H1 (cell line): ENCODE results near the gene LRRC43. TPM values are rescaled to one million over a fixed set of nuclear protein-coding genes. Genes with fewer than 3 reads are reported as not detected.

Source experiments
- CTCF ChIA-PET: fragments of 300-600 bp; sonication (Branson Sonifier 250); formaldehyde crosslinking; loops from one replicate; lab custom pipeline; 2021; ENCODE audit not compliant: partially characterized antibody; lab: Charles Lee
- POLR2A ChIA-PET: fragments of 300-600 bp; sonication (Branson Sonifier 250); formaldehyde crosslinking; loops from one replicate; lab custom pipeline; 2021; ENCODE audit warnings: inconsistent platforms; ENCODE audit not compliant: partially characterized antibody; lab: Charles Lee
- DNase-seq, 2 experiments: peaks; one replicate each; pipeline versions ENCODE4 v3.0.0 to v3.0.0-alpha.2; 2010 to 2022; ENCODE audit warnings: low spot score in 2 of 2, low read depth in 1 of 2, mixed read lengths in 1 of 2
- FAIRE-seq: peaks from 2 replicates; lab custom pipeline; 2011; peaks lifted over from hg19 to GRCh38; lab: Jason Lieb, UNC
- H2AFZ ChIP-seq: 2 replicates; pipeline ENCODE4 v1.8.1; 2012; ENCODE audit warnings: low read length, inconsistent platforms
- H2AK5ac ChIP-seq: 2 replicates; pipeline ENCODE4 v1.6.1; 2013; ENCODE audit warnings: low read depth, low read length
- H2BK120ac ChIP-seq: replicated peaks from 2 replicates; pipeline ENCODE3; 2013; ENCODE audit warnings: low read depth, low read length, inconsistent platforms
- H2BK12ac ChIP-seq: 2 replicates; pipeline ENCODE4 v1.6.1; 2013; ENCODE audit warnings: low read depth, low read length
- H2BK15ac ChIP-seq: 2 replicates; pipeline ENCODE4 v1.6.1; 2013; ENCODE audit warnings: low read length
- H2BK20ac ChIP-seq: 2 replicates; pipeline ENCODE4 v1.6.1; 2013; ENCODE audit warnings: low read length
- H2BK5ac ChIP-seq: 2 replicates; pipeline ENCODE4 v1.6.1; 2013; ENCODE audit warnings: low read depth, low read length
- H3K14ac ChIP-seq: 2 replicates; pipeline ENCODE4 v1.6.1; 2013; ENCODE audit warnings: inconsistent platforms; ENCODE audit not compliant: insufficient read length
- H3K18ac ChIP-seq: 2 replicates; pipeline ENCODE4 v1.6.1; 2013; ENCODE audit warnings: low read length; ENCODE audit errors: extremely low read depth
- H3K23ac ChIP-seq: 2 replicates; pipeline ENCODE4 v1.6.1; 2013; ENCODE audit warnings: inconsistent platforms; ENCODE audit not compliant: insufficient read length
- H3K23me2 ChIP-seq: 2 replicates; pipeline ENCODE4 v1.6.1; 2013; ENCODE audit warnings: low read depth, low read length
- H3K27ac ChIP-seq: 2 replicates; pipeline ENCODE4 v1.6.1; 2011; ENCODE audit warnings: low read depth, low read length, inconsistent platforms
- H3K27me3 ChIP-seq, 4 experiments: replicated peaks in 1 of 4; 1 replicate in 1 of 4; 2 replicates in 3 of 4; pipeline versions ENCODE4 v1.6.1 to v1.8.1; 2011 to 2013; ENCODE audit warnings: low read length in 3 of 4, mild to moderate bottlenecking in 3 of 4, inconsistent platforms in 2 of 4, mixed read lengths in 2 of 4, moderate library complexity in 1 of 4; ENCODE audit not compliant: control insufficient read depth in 3 of 4, insufficient read depth in 3 of 4; ENCODE audit errors: extremely low read depth in 1 of 4
- H3K36me3 ChIP-seq, 4 experiments: 2 replicates each; pipeline versions ENCODE4 v1.6.1 to v1.8.1; 2011 to 2013; ENCODE audit warnings: mild to moderate bottlenecking in 4 of 4, low read length in 3 of 4, moderate library complexity in 2 of 4, control low read depth in 1 of 4, inconsistent platforms in 1 of 4; ENCODE audit not compliant: insufficient read depth in 4 of 4, control insufficient read depth in 2 of 4
- H3K4ac ChIP-seq: replicated peaks from 2 replicates; pipeline ENCODE3; 2013; ENCODE audit warnings: low read length, low read depth, mixed read lengths, inconsistent platforms; ENCODE audit not compliant: insufficient read length
- H3K4me1 ChIP-seq, 4 experiments: replicated peaks in 1 of 4; 1 replicate in 1 of 4; 2 replicates in 3 of 4; pipeline versions ENCODE4 v1.6.1 to v1.8.1; 2011 to 2013; ENCODE audit warnings: low read length in 3 of 4, inconsistent platforms in 2 of 4, mixed read lengths in 1 of 4; ENCODE audit not compliant: insufficient read depth in 4 of 4, control insufficient read depth in 3 of 4
- H3K4me2 ChIP-seq, 2 experiments: 2 replicates each; pipeline versions ENCODE4 v1.6.1 to v1.8.1; 2011 to 2013; ENCODE audit warnings: low read depth in 2 of 2, low read length in 2 of 2, control low read depth in 1 of 2, inconsistent platforms in 1 of 2, mild to moderate bottlenecking in 1 of 2; ENCODE audit not compliant: insufficient read depth in 1 of 2
- H3K4me3 ChIP-seq, 4 experiments: fragments of 200-600, 300-600 bp in 1 of 4; sonication (generic), shearing (Covaris generic), sonication (Bioruptor Twin) in 1 of 4; 2 replicates each; pipeline versions ENCODE4 v1.5.1 to v1.8.1; 2011 to 2016; ENCODE audit warnings: low read length in 4 of 4, low read depth in 3 of 4, control low read depth in 2 of 4, inconsistent platforms in 2 of 4, mild to moderate bottlenecking in 2 of 4, mixed read lengths in 1 of 4, moderate library complexity in 1 of 4; ENCODE audit not compliant: insufficient read depth in 2 of 4; ENCODE audit errors: extremely low read depth in 1 of 4
- H3K56ac ChIP-seq: replicated peaks from 2 replicates; pipeline ENCODE3; 2013; ENCODE audit warnings: low read depth, mild to moderate bottlenecking, mixed read lengths, low read length, inconsistent platforms; ENCODE audit not compliant: insufficient read length
- H3K79me1 ChIP-seq: 2 replicates; pipeline ENCODE4 v1.6.1; 2013; ENCODE audit warnings: low read depth, low read length, control low read depth
- H3K79me2 ChIP-seq, 2 experiments: 2 replicates each; pipeline versions ENCODE4 v1.6.1 to v1.8.1; 2012 to 2013; ENCODE audit warnings: low read length in 2 of 2, mild to moderate bottlenecking in 2 of 2, inconsistent platforms in 1 of 2; ENCODE audit not compliant: insufficient read depth in 2 of 2, control insufficient read depth in 1 of 2
- H3K9ac ChIP-seq, 4 experiments: replicated peaks in 1 of 4; 1 replicate in 1 of 4; 2 replicates in 3 of 4; pipeline versions ENCODE4 v1.6.1 to v1.8.1; 2011 to 2013; ENCODE audit warnings: low read depth in 3 of 4, low read length in 3 of 4, control low read depth in 2 of 4, mild to moderate bottlenecking in 2 of 4, moderate library complexity in 2 of 4, inconsistent platforms in 1 of 4; ENCODE audit errors: extremely low read depth in 1 of 4
- H3K9me3 ChIP-seq, 2 experiments: 2 replicates each; pipeline versions ENCODE4 v1.6.1 to v1.8.1; 2012 to 2013; ENCODE audit warnings: mild to moderate bottlenecking in 2 of 2, moderate library complexity in 2 of 2, control low read depth in 1 of 2, inconsistent platforms in 1 of 2, low read depth in 1 of 2, low read length in 1 of 2, mixed read lengths in 1 of 2; ENCODE audit not compliant: insufficient read depth in 2 of 2
- H4K20me1 ChIP-seq, 2 experiments: replicated peaks in 1 of 2; 2 replicates each; pipeline versions ENCODE3 to v1.8.1; 2011 to 2013; ENCODE audit warnings: inconsistent platforms in 2 of 2, low read length in 2 of 2, mild to moderate bottlenecking in 1 of 2; ENCODE audit not compliant: insufficient read depth in 2 of 2, control insufficient read depth in 1 of 2
- H4K5ac ChIP-seq: 2 replicates; pipeline ENCODE4 v1.6.1; 2013; ENCODE audit warnings: low read length, low read depth, mixed read lengths, inconsistent platforms; ENCODE audit not compliant: insufficient read length
- H4K8ac ChIP-seq: 2 replicates; pipeline ENCODE4 v1.8.0; 2013; ENCODE audit warnings: mild to moderate bottlenecking, moderate library complexity, low read length, inconsistent platforms; ENCODE audit not compliant: insufficient read depth; ENCODE audit errors: extremely low read depth
- H4K91ac ChIP-seq: replicated peaks from 2 replicates; pipeline ENCODE3; 2013; ENCODE audit warnings: low read length, mixed read lengths, inconsistent platforms; ENCODE audit not compliant: insufficient read length
- BACH1 ChIP-seq: IDR thresholded peaks from 2 replicates; pipeline ENCODE4 v1.6.1; 2012; ENCODE audit warnings: low read length, improper control_type of control experiment
- CREB1 ChIP-seq: IDR thresholded peaks from 2 replicates; pipeline ENCODE4 v1.6.1; 2012; ENCODE audit warnings: inconsistent platforms
- FOSL1 ChIP-seq: IDR thresholded peaks from 2 replicates; pipeline ENCODE4 v1.6.1; 2011; ENCODE audit warnings: mild to moderate bottlenecking, low read depth, low read length, moderate library complexity; ENCODE audit not compliant: insufficient read depth
- GABPA ChIP-seq: IDR thresholded peaks from 2 replicates; pipeline ENCODE4 v1.6.1; 2011; ENCODE audit warnings: mild to moderate bottlenecking, low read length, moderate library complexity, borderline replicate concordance; ENCODE audit not compliant: insufficient read depth
- GTF2F1 ChIP-seq: IDR thresholded peaks from 2 replicates; pipeline ENCODE4 v1.6.1; 2012; ENCODE audit warnings: low read depth, low read length, improper control_type of control experiment, borderline replicate concordance
- MAX ChIP-seq: IDR thresholded peaks from 2 replicates; pipeline ENCODE4 v1.6.1; 2012; ENCODE audit warnings: inconsistent platforms
- TCF12 ChIP-seq: IDR thresholded peaks from 2 replicates; pipeline ENCODE4 v1.6.1; 2011; ENCODE audit warnings: low read depth, mild to moderate bottlenecking, low read length
- WGBS, 2 experiments: shearing (Covaris generic) in 1 of 2; methylation state at CpG; one replicate each; pipeline versions ENCODE4 v1.1.6 to v1.1.7; 2013 to 2015; ENCODE audit warnings: low lambda C conversion rate in 2 of 2, mixed read lengths in 2 of 2, inconsistent platforms in 1 of 2, low coverage in 1 of 2, missing lambda C conversion rate in 1 of 2; ENCODE audit not compliant: insufficient replicate concordance in 2 of 2, insufficient coverage in 1 of 2, insufficient read length in 1 of 2; ENCODE audit errors: extremely low coverage in 1 of 2, missing lambda C conversion rate in 1 of 2; 5-methylcytosine and 5-hydroxymethylcytosine counted together
- long read RNA-seq, 2 experiments: library from RNA in 1 of 2; library from capped mRNA in 1 of 2; stranded (forward); transcript quantifications; one replicate each; pipeline ENCODE4 v2.0.0, GENCODE V29; 2021; ENCODE audit warnings: inconsistent platforms in 1 of 2
- polyA minus RNA-seq, 3 experiments: library from RNA; depleted of rRNA, polyadenylated mRNA; stranded (reverse); fragments of >200 nt; gene quantifications; 1 replicate in 2 of 3; 2 replicates in 1 of 3; pipeline ENCODE4 v1.2.3, GENCODE V29; 2011
- polyA plus RNA-seq, 7 experiments: library from polyadenylated mRNA; depleted of rRNA in 3 of 7; stranded (reverse) in 5 of 7; unstranded in 2 of 7; fragments of >200 nt in 5 of 7; fragments of 200-250 nt in 2 of 7; gene quantifications; 1 replicate in 5 of 7; 2 replicates in 1 of 7; 4 replicates in 1 of 7; pipeline versions ENCODE4 v1.2.1 to v1.2.3, GENCODE V29; 2011 to 2013; ENCODE audit warnings: missing spikeins in 2 of 7, mixed read lengths in 2 of 7
- total RNA-seq: library from RNA; stranded (reverse); fragmentation: NEBNext Ultra II Directional; extraction: Animal tissue kit (Norgen Biotek cat#: 25700); gene quantifications from 2 replicates; pipeline ENCODE4 v1.2.1, GENCODE V29; 2021

LRRC43 gene
- total RNA-seq (0.15 and 0.35 TPM in 2 replicates), polyA plus RNA-seq (2011; rRNA removed) (0.39 and 0.44 TPM in 2 replicates), polyA minus RNA-seq (2011; rRNA and poly(A)+ RNA removed) (0.13 TPM in 1 of 2 replicates, not detected in the other)
- polyA plus RNA-seq (2011; cell fraction: cytosol; rRNA removed), result 0.66 TPM
- polyA plus RNA-seq (2011; cell fraction: nucleus; rRNA removed), result 0.53 TPM
- polyA plus RNA-seq (2012, experiment 1 of 2), result 0.17 to 0.70 TPM (median 0.39 TPM) in 4 replicates
- 0.24 TPM for polyA plus RNA-seq (2012, experiment 2 of 2)
- 0.24 TPM for polyA plus RNA-seq (2013, experiment 1 of 2)
- polyA plus RNA-seq (2013, experiment 2 of 2), result 0.44 TPM
- not detected for polyA minus RNA-seq (2011; cell fraction: cytosol; rRNA and poly(A)+ RNA removed)
- polyA minus RNA-seq (2011; cell fraction: nucleus; rRNA and poly(A)+ RNA removed), result not detected
- long read RNA-seq, experiment 1, result 0 reads
- long read RNA-seq, experiment 2, result 0 reads

- H4K8ac ChIP-seq, result peak within 1 kb of the TSS; percentile 0; the same call in 1 of the 2 replicates
- H4K20me1 ChIP-seq, result no peaks in the 10 kb centered on the region
- peaks cover 0 to 6% (median 2%) of the 10 kb centered on the region in 4 experiments; a peak in 5 of 7 replicates for H3K27me3 ChIP-seq
- no peak within 1 kb of the TSS for H2BK5ac ChIP-seq
- H3K4me2 ChIP-seq, result peak within 1 kb of the TSS; percentile 48 to 72
- H3K79me1 ChIP-seq, result no peaks in the 10 kb centered on the region
- H3K14ac ChIP-seq, result no peak within 1 kb of the TSS
- H3K56ac ChIP-seq, result no peak within 1 kb of the TSS
- H3K36me3 ChIP-seq, result no peaks in the 10 kb centered on the region
- H2BK12ac ChIP-seq, result no peak within 1 kb of the TSS
- H3K4me1 ChIP-seq, result peaks cover 0 to 4% (median 2%) of the 10 kb centered on the region in 4 experiments; a peak in 3 of 7 replicates
- no peak within 1 kb of the TSS for H2BK15ac ChIP-seq
- H3K27ac ChIP-seq, result no peak within 1 kb of the TSS
- DNase-seq, result peak in 1 of 2 experiments; percentile 86
- 6% methylated on average over 24 of the region's 63 CpGs; no CpG with 5 or more reads in 1 of the 2 experiments for WGBS, 2 experiments
- H4K5ac ChIP-seq, result no peak within 1 kb of the TSS
- FAIRE-seq, result no peak
- H4K91ac ChIP-seq, result no peak within 1 kb of the TSS
- no peak within 1 kb of the TSS for H2AK5ac ChIP-seq
- H2BK20ac ChIP-seq, result no peak within 1 kb of the TSS
- CTCF ChIA-PET, result interaction anchor here (0.6 to 2.2 kb wide), 8 partner anchors 7 to 176 kb away, joined by 3 to 10 read pairs (median 3); no protein-coding TSS in a partner anchor
- H3K4ac ChIP-seq, result no peak within 1 kb of the TSS
- no peaks in the 10 kb centered on the region for H3K79me2 ChIP-seq
- H3K23ac ChIP-seq, result no peak within 1 kb of the TSS
- no peaks in the 10 kb centered on the region for H3K9me3 ChIP-seq
- no peak within 1 kb of the TSS for H2BK120ac ChIP-seq
- no peak within 1 kb of the TSS for H3K9ac ChIP-seq
- H3K4me3 ChIP-seq, result peak within 1 kb of the TSS; percentile 28 to 67 (median 40)
- H2AFZ ChIP-seq, result no peak within 1 kb of the TSS
- no peak within 1 kb of the TSS; the same call in 1 of the 2 replicates for H3K18ac ChIP-seq
- H3K23me2 ChIP-seq, result peaks cover 4% of the 10 kb centered on the region; the same call in 1 of the 2 replicates
- POLR2A ChIA-PET, result interaction anchor here (1.1 kb wide), 1 partner anchor 109 kb away, joined by 3 read pairs; no protein-coding TSS in a partner anchor
- TF ChIP-seq BACH1 (no peak), FOSL1 (no peak), MAX (peak; percentile 29; the same call in 1 of the 2 replicates), GTF2F1 (no peak), TCF12 (0 out of 2 replicates have a peak, but pooled peaks have one; percentile 11), CREB1 (no peak), GABPA (peak; percentile 68; the same call in 1 of the 2 replicates)
These were observed at the start of gene LRRC43 for GRCh38 chr12:122182887-122183587. Gene LRRC43, plus strand, starts transcription at chr12:122183123. Its CDS starts 22 bp downstream, at chr12:122183145.
